Skeletal muscle cell (primary cell): ENCODE measurements around the gene UBASH3A.
"Not testable (repeated sequence)": the region's sequence is repeated elsewhere in the genome, so short reads cannot be mapped to it uniquely, and the experiment has no call there.

Experiments used
- DNase-seq: peaks from one replicate; pipeline ENCODE4 v3.0.0-alpha.2; 2010; ENCODE audit warnings: low read depth
- H3K4me3 ChIP-seq: 2 replicates; pipeline ENCODE4 v1.5.1; 2011; ENCODE audit warnings: low read depth, mild to moderate bottlenecking, control low read depth, low read length, moderate library complexity

The UBASH3A gene

DNA sequence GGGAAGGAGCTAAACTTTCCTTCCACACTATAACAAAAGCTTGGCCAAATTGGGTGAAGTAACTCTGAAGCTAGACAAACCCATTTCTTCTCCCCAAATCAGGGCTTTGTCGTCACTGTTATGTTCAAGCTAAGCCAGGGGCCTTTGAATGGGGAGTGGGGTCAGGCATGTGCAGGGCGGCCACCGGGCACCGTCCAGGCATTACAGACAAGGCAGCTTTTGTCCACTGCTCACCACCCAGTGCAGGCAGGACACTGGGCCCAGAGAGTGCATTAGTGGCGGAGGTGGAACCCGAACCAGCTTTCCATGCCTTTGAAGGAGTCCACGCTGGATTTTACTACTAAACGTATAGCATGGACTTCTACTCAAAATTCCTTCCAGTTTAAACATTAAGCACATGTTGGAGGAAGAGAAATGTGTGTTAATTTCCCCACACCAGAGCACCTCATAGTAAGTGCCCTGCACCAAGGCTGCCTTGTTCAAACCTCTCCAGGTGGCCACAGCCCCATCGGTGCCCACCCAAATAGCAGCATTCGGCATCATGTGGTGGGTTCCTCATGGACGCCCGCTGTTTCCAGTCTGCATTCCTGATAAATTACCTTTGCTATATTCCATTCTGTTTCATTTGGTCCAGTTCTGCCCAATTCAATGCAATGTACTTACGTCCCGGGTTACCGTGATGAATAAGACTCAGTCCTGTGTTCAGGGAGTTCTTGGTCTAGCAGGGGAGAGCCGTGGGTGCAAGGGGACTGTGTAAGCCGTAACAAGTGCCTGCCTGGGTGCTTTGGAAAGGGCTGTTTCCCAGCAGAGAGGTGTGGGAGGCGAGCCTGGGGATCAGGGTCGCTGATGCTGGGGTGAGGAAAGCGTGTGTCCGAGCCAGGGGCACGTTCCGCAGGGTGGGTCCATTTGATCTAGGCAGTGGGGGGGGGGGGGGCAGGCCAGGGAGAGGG lies 1.6 kb downstream of the UBASH3A start:
- no peak overlapping the region for H3K4me3 ChIP-seq
- no peak for DNase-seq

DNA sequence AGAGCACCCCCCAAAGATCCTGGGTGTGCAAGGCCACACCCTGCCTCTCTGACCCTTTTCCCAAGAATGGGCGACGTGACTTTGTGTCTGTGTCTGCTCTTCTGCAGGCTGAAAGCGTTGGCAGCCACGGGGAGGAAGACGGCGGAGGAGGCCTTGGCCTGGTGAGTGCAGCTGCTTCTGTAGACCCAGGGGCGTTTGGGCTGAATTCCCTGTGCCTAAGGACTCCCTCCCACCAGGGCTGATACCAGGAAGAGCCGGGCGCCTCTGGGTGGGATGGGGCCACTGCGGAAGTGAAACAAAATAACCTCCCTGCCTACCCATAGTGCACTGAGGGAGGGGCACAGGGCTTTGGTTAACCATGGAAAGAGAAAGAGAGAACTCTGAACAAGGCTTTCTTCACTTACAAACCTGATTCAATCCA lies 2.5 kb downstream of the UBASH3A start:
- no peak for DNase-seq
- no peak overlapping the region for H3K4me3 ChIP-seq

DNA sequence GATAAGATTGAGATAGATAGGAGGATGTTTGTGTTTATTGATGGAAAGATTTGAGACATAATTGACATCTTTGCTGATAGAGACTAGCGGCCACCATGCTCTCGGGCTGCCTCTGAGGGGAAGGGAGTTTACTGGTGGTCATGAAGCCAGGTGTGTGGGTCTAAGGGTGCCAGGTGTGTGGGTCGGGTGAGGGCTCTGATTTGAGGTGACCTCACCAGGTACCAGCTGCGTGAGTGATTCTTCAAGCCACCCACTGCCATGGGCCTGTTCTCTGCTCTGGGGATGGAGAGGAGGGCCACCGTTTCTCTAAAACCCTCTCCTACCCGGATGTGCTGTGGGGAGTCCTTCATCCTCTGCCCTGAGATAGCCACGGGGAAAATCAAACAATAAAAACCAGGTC lies 3.2 kb downstream of the UBASH3A start:
- no peak overlapping the region for H3K4me3 ChIP-seq

DNA sequence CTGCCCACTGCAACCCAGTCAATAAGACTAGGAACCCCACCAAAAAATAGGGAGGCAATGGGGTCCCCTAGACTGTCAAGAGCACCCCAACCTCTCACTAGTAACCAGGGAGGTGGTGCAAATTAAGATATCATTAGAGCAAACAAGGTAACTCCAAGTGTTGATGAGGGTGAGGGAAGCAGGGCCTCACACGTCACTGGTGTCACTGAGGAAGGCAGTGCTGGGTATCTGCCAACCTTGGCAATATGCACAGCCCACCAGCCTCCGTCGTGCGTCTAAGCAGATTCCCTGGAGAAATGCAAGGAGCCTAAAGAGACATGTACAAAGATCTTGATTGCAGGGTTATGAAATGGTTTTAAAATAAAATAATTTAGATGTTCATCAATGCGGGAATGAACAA lies 3.8 kb downstream of the UBASH3A start:
- H3K4me3 ChIP-seq, result no peak overlapping the region
- DNase-seq, result no peak

More for the DNA sequence above, 3.2 kb downstream of the UBASH3A start:
- DNase-seq, result no peak

DNA sequence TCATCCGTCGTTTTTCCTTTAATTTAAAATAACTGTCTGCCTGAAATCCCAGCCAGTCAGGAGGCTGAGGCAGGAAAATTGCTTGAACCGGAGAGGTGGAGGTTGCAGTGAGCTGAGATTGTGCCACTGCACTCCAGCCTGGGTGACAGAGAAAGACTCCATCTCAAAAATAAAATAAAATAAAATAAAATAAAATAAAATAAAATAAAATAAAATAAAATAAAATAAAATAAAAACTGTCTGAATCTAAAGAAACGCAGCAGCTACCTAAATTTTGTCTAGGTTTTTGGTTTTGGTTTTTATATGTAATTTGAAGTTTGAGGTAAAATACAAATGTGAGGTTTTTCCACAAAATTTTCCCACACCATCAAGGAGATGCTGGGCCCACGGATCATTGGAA lies 5.0 kb downstream of the UBASH3A start:
- H3K4me3 ChIP-seq, DNase-seq: not testable (repeated sequence)

DNA sequence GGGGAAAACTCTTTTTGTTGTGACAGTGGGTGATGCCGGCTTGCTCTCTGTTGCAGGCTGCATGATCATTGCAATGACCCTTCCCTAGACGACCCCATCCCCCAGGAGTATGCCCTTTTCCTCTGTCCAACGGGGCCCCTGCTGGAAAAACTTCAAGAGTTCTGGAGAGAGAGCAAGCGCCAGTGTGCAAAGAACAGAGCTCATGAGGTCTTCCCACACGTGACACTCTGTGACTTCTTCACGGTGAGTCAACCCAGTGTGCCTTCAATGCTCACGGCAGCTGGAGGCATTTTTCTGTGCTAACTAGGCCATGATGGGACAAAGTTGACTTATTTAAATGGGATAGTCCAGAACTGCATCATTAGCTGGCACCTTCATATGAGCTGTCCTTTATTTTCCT lies 5.7 kb downstream of the UBASH3A start:
- no peak overlapping the region for H3K4me3 ChIP-seq
- no peak for DNase-seq

DNA sequence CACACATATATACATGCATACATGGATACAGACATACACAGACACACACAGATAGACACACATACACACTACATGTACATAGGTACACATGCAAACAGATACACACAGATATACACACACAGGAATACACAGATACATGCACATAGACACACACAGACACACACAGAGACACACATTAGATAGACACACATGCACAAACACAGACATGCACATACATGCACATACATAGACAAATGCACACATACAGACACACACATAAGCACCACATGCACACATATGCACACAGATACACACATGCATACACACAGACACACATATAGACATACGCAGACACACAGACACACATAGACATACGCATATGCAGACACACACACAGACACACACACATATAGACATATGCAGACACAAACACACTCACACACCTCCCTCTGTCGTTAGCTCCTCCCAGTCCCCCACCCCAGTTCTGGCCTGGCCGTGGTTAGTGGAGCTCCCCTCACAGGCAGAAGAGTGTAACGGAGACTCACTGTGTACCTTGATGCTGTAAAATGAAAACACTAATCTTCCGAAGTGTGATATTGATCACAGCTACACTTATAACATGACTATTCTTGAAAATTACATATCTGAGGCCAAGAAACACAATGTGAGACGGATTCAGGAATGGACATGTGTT lies 7.6 kb downstream of the UBASH3A start:
- no peak for DNase-seq
- no peak overlapping the region for H3K4me3 ChIP-seq

DNA sequence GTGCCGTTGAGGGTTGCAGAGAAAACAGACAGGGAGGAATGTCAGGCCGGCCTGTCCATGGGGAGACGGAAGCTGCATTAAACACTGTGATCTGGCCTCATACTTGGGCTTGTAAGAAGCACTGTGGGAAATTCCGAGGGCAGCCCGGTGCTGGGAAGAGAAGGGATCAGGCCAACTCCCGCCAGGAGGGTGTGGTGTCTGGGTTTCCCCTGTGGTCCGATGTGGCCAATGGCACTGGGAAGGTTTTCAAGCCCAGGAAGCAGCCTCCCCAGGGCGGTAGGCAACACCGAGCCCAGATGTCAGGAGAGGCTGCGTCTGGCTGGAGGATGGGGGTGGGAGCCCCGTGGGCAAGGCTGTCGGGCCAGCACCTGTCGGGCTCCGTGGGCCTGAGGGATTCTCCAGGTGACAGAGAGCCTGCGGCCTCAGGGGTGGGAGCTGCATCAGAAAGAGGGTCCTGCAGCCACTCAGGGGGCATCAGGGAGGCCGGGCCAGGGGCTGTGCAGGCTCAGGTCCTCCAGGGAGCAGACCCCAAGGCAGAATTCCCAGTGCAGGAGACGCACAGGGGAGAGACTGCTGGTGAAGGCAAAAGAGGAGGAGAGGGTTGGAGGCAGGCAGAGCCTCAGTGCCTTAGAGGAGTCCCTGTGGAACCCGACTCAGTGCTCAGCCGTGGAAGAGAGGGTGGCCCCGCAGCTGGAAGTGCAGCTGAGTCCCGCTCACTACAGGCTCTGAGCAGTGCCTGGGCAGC lies 8.4 kb downstream of the UBASH3A start:
- H3K4me3 ChIP-seq, result no peak overlapping the region
- no peak for DNase-seq

DNA sequence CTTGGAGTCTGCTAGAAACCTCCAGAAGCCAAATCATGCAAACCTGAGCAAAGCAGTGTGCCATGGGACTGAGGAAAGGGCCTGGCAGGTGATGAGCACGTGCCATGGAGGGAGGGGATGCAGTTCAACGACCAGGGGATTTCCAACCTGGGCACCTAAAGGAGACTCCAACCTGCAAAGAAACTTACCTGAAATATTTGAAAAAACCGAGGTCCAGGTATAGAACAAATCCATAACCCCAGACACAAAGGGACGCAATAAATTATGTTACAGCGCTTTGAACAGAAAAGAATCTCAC lies 8.9 kb downstream of the UBASH3A start:
- no peak for DNase-seq
- no peak overlapping the region for H3K4me3 ChIP-seq

DNA sequence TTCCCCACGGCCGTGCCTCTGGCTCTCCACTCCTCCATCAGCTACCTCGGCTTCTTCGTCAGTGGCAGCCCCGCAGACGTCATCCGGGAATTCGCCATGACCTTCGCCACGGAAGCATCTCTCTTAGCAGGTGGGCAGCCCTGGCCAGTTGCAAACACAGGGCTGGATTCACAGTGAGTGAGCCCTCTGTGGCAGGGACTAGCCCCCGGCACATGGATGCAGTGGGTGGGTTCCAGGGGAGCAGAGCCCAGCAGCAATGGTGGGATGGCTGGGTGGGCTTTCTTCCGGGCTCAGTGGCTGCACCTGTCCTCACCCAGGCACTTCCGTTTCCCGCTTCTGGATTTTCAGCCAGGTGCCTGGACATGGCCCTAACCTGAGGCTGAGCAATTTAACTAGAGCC lies 9.4 kb downstream of the UBASH3A start:
- H3K4me3 ChIP-seq, result no peak overlapping the region
- no peak for DNase-seq

DNA sequence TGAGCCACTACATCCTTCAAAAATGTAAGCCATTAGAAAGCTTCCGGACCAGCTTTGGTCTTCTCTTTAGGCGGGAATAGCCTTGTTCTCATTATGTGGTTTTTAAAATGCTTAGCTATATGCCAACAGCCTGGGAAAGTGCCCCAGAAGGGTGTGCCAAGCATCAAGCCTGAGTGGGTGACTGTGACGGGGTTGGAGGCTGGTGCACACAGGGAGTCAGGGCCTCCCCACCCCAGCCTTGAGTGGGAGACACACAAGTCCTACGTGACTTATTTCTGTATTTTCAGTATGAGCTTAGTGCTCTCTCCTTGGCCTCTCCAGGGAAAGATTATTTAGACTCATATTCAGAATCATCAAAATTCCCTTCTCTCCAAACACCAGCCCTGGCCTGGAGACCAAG lies 9.8 kb downstream of the UBASH3A start:
- DNase-seq, result no peak
- no peak overlapping the region for H3K4me3 ChIP-seq

DNA sequence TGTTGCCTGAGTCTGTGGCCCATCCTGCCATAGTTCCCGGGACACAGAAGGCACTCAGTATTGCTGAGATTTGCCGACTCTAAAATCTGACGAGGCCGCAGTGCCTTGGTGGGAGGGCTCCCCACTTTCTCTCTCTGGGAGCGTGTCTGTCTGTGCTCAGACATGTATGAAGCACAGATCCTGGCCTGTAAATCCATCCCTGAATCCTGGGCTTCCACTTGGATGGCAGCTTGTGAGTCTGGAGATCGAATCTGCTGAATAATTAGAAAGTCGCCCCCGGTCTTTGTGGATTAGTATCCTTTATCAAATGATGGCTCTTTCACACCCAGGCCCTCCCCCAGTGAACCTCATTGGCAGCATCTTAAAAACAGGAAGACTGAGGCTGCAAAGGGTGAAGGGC lies 10.4 kb downstream of the UBASH3A start:
- H3K4me3 ChIP-seq, result no peak overlapping the region
- no peak for DNase-seq

DNA sequence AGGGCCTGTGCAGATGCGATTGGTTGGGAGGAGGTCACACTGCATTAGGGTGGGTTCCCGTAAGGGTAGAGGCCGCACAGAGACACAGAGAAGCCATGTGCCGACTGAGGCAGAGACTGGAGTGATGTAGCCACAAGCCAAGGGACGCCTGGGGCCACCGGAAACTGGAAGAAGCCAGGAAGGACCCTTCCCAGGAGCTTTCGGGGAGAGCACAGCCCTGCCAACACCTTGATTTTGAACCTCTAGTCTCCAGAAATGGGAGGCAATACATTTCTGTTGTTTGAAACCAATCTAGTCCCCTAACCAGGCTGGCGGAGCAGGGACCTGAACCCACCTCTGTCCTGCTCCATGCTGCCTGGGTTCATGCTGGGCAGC lies 10.8 kb downstream of the UBASH3A start:
- H3K4me3 ChIP-seq, result no peak overlapping the region
- no peak for DNase-seq

DNA sequence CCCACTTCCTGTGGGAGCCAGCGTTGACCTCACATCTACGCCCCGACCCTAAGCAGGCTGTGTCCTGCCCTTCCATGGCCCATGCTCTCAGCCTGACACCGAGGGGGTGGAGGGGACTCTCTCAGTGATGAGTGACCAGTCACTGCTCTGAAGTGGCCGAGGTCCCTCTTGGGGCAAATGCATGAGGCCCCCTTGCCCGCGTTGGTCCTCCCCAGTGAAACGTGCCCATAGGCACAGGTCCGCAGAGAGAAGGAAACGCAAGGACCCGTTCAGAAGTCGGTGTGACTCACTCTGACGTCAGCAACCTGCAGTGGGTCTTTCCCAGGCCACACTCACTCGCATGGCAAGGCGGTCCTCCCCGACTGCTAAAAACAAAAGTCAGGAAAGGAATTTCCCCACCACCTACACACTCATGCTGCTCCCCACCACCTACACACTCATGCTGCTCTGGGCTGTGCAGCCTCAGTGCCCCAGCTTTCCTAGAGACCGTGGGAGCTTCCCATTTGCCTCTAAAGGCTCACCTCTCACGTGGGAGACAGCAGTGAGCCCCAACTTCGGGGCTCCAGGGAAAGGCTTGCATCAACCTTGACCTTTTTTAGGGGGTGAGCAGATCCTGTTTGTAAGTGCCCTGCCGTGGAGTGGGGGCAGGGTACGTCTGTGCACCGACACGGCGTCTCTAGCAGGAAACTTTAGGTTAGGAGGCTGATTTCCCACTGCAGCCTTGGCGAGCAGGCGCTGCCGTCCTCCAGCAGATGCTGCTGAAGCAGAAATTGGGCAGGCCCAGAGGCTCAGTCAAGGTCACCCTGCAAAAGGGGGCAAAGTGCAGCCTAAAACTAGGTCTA lies 11.4 kb downstream of the UBASH3A start:
- DNase-seq, result peak; percentile 8
- no peak overlapping the region for H3K4me3 ChIP-seq

DNA sequence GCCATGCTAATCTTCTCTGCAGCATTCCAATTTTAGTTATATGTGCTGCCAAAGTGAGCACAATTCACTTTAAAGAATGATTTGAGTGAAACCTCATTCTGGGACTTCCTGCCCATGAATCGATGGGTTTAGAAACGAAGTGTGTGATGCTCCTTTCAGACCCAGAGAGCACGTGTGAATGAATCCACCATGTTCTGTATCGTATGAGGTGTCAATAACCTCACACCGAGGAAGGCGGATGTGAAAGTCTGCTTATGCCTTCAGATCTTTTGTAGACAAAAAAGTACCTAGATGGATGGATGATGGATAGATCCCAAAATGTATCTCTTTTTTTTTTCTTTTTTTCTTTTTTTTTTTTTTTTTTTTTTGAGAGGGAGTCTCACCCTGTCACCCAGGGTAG lies 13.8 kb downstream of the UBASH3A start:
- no peak overlapping the region for H3K4me3 ChIP-seq
- DNase-seq, result no peak

DNA sequence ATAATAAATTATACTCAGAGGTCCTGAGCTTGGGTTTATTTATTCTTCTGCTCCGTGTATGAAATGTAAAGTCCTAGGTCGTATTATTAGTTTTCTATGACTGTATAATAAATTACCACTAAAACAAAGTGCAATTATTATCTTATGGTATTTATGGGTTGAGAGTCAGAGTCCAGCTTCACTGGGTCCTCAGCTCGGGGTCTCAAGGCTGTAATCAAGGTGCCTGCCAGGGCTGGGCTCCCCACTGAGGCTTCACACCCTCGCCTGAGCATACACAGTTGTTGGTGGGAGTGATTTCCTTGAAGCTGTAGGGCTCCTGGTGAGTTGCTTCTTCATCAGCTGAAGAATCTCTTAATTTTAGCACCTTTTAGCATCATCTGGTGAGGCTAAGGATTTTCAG lies 15.2 kb downstream of the UBASH3A start:
- DNase-seq, result no peak
- H3K4me3 ChIP-seq, result no peak overlapping the region

DNA sequence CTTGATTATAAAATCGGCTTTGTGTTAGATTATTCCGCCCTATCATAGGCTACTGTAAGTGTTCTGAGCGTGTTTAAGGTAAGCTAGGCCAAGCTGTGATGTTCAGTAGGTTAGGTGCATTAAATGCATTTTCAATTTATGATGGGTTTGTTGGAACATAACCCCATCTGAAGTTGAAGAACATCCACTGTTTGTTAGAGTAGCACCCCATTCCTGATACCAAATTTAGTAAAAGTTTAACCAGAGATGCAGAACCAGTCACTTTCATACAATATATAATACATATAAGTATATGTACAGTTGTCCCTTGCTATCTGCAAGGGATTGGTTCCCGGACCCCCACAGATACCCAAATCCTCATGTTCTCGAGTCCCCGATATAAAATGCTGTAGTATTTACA lies 16.1 kb downstream of the UBASH3A start:
- H3K4me3 ChIP-seq, result no peak overlapping the region
- DNase-seq, result no peak

DNA sequence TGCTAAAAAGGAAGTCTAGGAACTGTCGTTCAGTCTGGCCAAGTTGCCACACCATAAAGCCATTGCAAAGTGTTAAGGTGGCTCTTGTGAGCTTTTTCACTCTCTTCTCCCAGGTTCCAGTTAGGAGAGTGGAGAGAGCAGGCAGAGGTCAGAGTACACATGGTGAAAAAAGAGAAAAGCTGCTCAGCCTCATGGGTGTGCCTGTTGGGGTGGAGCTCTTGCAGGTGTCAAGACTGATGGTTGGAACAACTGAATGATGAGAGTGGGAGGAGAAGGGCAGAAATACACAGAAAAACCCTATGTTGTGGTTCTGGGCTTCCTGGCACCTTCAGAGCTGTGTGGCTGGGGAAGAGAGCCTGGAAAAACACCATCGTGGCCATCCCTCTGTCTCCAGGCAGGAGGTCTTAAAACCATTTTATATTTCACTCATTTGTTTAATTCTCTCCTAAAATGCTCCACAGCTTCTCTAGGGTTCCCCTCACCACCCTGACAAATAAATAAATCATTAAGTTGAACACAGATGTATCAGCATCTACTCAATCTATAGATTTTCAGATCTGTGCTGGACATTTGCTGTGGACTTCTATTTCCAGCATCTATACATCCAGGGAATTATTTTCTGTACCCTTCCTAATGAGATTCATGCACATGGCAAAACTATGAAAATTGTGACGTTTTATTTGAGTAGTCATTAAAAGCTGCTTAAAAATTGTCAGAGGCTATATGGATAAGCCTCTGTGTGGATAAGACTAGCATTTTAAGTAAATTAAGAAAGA lies 17.5 kb downstream of the UBASH3A start:
- H3K4me3 ChIP-seq, result no peak overlapping the region
- DNase-seq, result no peak

DNA sequence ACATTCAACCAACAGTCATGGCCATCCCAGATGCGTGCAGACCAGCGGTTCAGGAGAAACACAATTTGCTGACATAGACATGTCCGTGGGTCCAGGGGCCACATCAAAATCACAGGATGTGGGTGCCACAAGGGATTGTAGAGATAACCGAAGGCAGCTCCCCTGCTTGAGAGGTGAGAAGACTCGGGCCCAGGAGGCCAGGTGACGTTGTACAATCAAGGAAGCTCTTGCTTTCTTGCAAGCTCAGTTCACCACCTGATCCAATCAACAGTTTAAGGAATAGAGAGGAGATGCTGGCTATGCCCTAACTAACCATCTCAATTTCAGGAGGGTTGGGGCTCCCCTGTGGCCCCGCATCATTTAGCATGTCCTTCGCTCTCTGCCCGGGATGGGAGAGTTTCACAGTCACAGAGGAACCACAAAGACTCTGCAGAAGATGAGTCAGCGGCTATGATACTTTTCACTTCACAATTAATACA lies 19.5 kb downstream of the UBASH3A start:
- no peak for DNase-seq
- no peak overlapping the region for H3K4me3 ChIP-seq
